ELF-1 (cell line): ENCODE measurements around the gene SLC4A2.
A peak's percentile ranks its signal among the peaks of the same experiment; 100 is the strongest.

Experiments used
- DNase-seq: peaks from one replicate; pipeline ENCODE4 v3.0.0-alpha.2; 2016; ENCODE audit warnings: low read depth, low spot score

SLC4A2 gene

GRCh38 chr7:151043959-151044358 is 15.4 kb upstream of the SLC4A2 start:
- no peak for DNase-seq

- DNase-seq, result no peak
Observed at GRCh38 chr7:151045262-151045661, 14.1 kb upstream of the SLC4A2 start.

- DNase-seq, result no peak
Observed at GRCh38 chr7:151045967-151046366, 13.4 kb upstream of the SLC4A2 start.

- no peak for DNase-seq
Observed at GRCh38 chr7:151046603-151047573, 12.5 kb upstream of the SLC4A2 start.

- no peak for DNase-seq
Observed at GRCh38 chr7:151047976-151048815, 11.2 kb upstream of the SLC4A2 start, which contains the start of gene ASIC3. Gene ASIC3 (plus strand): TSS chr7:151048531. CDS start chr7:151048886, 355 bp downstream.

GRCh38 chr7:151048911-151049463 is 10.4 kb upstream of the SLC4A2 start:
- no peak for DNase-seq

- peak; percentile 92 for DNase-seq
Observed at GRCh38 chr7:151051108-151051507, 8.3 kb upstream of the SLC4A2 start.

- DNase-seq, result peak; percentile 50
Observed at GRCh38 chr7:151053096-151053495, 6.3 kb upstream of the SLC4A2 start.

GRCh38 chr7:151053751-151054150 is 5.6 kb upstream of the SLC4A2 start:
- no peak for DNase-seq

- DNase-seq, result no peak
Observed at GRCh38 chr7:151056283-151056665, 3.1 kb upstream of the SLC4A2 start.

- DNase-seq, result peak; percentile 83
Observed at GRCh38 chr7:151056666-151057505, 2.5 kb upstream of the SLC4A2 start.

GRCh38 chr7:151057506-151057988 is 1.8 kb upstream of the SLC4A2 start, which contains the start of gene CDK5:
Gene CDK5 (minus strand): TSS chr7:151057897. CDS start chr7:151057848, 49 bp downstream.
- DNase-seq, result no peak

GRCh38 chr7:151057989-151058780 is 1.2 kb upstream of the SLC4A2 start:
- peak; percentile 100 for DNase-seq

GRCh38 chr7:151058781-151059366 is 515 bp upstream of the SLC4A2 start:
- peak; percentile 50 for DNase-seq

- DNase-seq, result peak; percentile 58
Observed at GRCh38 chr7:151060113-151060415, 675 bp downstream of the SLC4A2 start.

GRCh38 chr7:151060416-151061212 is 1.2 kb downstream of the SLC4A2 start:
- DNase-seq, result peak; percentile 52

GRCh38 chr7:151061213-151062110 is 2.1 kb downstream of the SLC4A2 start:
- peak; percentile 47 for DNase-seq

- DNase-seq, result no peak
Observed at GRCh38 chr7:151062111-151062398, 2.7 kb downstream of the SLC4A2 start.
